GM10847 (cell line): Measurements from ENCODE around the gene GON4L.

Experiments
- POLR2A ChIP-seq: IDR thresholded peaks from 2 replicates; pipeline ENCODE4 v1.6.1; 2011; ENCODE audit not compliant: insufficient read length; ENCODE audit errors: extremely low read depth

GON4L gene

DNA sequence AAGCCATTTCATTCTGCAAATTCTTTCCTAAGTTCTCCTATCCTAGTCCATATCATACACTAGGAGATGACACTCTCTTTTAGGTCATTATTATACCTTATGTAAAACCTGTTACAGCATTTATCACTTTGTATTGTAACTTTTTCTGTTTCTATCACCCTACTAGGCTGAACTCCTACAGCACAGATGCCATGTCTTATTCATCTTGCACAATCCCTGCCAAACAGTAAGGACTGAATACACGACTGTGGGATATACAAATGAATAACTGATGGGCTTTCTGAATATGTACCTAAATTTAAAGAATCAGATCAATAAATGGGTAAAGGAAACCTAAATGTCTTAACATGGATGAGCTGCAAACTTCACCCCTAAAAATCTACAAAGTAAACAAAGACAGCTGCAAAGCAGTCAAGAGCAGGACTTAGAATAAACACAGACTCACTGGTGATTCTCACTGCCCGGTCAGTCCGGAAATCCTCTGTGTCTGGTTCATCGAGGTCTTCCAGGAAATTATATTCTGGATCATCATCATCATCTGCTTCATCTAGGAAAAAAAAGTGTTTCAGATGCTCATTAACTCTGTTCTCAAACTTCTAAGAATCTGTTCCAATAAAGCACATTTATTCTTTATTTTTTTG, 62.3 kb downstream of the GON4L start:
- TF ChIP-seq POLR2A, result no peak

DNA sequence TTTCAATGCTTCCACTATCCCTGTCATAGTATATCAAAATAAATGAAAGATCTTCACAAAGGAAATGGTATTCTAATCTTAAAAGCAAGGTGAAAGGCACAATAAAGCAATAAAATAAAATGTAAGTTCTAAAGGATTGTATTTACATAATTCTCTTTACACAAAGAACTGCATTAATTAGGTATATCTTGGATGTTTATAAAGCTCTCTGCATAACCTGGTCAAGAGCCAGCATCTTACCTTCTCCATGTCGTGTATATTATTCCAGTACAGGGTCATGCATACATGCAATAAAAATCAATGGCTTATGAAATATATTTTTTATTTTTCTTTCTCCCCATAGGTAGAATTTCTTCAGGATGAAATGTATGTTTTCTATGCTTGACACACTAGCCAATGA, 63.8 kb downstream of the GON4L start:
- no peak for TF ChIP-seq POLR2A

DNA sequence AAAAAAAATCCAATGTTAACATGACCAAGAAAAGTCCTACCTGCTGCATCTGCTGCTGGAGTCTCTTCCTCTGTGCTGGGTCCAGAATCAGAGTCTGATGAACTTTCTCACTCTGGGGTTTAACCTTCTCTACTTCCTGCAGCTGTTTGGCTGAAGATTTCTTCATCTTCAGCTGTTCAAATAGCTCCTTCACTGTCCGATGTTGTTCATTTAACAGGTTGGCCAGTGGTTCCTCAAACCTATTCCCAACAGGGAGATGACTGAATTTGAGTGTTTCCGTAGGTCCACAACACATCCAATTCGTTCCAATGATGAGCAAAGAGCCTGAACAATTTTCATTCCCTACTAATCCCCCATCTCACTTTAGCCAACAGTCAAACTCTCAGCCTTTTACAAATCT, 79.4 kb downstream of the GON4L start:
- no peak for TF ChIP-seq POLR2A

DNA sequence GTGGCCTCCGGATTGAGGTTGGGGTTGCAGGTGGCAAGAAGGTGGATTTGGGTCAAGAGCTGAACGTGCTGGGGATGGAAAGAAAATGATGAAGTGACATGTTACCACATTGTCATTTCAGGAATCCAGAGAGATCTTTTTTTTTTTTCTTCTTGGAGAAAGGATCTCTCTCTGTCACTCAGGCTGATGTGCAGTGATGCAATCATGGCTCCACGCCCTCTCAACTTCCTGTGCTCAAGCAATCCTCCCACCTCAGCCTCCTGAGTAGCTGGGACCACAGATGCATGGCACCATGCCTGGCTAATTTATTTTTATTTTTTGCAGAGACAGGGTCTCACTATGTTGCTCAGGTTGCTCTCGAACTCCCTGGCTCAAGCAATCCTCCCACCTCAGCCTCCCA, 80.6 kb downstream of the GON4L start:
- TF ChIP-seq POLR2A, result no peak

DNA sequence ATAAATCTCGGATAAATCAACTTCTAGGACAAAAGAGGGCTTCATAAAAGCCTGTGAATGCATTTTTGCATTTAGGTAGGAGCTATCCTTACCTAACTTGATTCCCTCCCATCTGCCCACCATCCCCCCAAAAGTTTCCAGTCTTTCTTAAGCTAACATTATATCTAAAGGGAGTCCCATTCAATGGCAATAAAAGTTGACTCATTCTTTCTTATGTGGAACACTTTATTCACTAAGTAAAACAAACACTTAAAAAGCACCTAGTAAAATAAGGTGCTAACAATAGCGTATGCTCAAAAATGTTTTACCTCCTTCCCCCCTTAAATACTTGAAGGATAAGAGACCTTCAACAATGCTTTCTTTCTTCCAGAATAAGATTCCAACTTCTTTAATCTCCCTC, 83.8 kb downstream of the GON4L start:
- no peak for TF ChIP-seq POLR2A

DNA sequence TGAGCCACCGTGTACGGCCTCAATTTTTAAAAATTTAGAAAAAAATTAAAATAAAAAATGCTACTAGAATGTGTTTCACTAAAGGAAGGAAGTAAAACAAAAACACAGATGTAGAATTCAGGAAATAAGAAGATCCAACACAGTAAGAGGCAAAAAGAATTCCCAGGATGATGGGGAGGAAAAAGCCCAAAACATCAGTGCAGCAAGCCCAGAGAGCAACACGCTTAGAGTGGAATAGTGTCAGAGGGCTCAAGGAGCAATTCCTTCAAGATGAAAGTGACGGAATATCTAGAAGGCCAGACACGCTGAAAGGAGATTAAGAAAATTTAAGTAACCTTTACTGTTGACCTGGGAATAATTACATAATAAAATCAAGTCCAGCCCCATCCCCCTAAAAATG, 87.8 kb downstream of the GON4L start:
- TF ChIP-seq POLR2A, result no peak

DNA sequence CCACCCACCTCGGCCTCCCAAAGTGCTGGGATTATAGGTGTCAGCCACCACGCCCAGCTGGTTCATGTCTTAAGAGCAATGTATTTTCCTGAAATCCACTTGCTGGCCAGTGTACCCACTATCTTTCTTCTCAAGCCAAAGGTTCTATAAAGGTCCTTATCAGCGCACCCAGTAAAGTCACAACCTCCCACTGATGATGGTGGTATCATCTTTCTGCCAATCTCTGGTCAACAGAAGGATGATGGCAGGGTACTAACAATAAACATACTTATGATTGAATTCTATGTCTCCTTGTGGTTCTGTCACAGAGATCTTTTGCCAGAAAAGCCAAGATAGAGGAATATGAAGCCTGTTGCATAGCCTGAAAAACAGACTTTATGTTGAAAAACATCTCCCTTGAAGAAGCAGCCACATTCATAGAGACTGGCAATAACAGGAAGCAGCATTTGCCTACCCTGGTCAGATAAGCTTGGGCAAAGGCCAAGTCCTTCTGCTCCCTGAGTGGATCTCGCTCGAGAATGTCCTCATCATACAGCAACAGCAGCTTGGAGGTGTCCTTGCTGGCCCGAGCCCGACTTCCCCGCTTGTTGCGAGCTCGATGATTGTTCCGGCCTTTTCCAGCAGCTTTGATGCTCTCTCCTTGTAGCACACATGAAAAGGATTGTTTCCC, 95.1 kb downstream of the GON4L start:
- no peak for TF ChIP-seq POLR2A

DNA sequence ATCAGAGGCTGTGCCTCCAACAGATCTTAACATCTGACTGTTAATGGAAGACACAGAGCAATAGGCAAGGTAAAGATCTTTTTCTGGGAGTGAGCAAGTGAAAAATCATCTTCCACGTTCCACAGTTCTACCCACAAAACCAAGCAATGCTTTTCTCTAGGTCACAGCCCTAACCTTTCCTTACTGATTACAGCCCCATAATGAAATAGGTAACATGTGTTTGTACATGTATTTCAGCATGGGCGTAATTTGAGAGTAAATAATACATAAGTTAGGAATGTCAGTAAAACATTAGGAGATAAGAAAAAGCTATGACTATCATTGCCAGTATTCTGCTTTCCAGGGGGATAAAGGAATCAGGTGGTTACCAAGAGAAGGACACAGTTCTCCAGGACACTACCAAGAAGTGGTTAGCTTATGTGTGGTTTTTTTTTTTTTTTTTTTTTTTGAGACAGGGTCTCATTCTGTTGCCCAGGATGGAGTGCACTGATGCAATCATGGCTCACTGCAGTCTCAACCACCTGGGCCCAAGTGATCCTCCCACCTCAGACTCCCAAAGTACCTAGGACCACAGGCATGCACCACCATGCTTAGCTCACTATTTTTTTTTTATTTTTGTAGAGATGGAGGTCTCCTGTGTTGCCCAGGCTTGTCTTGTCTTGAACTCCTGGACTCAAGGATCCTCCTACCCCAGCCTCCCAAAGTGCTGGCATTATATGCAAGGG, 96.1 kb downstream of the GON4L start:
- TF ChIP-seq POLR2A, result no peak

DNA sequence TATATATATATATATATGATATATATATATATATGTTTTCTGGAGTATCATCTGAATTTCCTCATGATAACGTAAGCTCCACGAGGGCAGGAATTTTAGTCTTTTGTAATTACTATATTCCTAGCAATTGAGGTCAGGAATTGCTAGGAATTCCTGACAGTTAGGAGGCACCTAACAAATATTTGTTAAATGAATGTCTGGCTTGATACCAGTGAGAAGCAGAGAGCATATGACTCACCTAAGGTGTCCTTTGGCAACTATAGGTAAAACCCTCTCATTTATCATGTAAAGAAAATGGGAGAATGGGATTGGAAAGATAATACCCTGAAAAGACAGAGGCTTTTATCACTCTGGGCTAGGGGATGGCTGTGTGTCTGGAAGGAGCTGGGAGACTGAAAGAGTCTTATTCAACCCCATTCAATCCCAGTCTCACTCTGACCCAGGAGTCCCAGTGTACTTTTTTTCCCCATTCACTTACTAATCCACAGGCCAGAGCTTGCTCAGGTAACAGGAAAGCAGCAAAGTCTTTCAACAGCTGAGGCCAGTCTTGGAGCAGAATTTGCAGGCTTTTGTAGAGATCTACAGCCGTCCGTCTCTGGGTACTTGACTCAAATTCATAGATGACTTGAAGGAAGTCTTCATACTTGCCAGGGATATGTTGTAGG, 96.9 kb downstream of the GON4L start:
- no peak for TF ChIP-seq POLR2A

DNA sequence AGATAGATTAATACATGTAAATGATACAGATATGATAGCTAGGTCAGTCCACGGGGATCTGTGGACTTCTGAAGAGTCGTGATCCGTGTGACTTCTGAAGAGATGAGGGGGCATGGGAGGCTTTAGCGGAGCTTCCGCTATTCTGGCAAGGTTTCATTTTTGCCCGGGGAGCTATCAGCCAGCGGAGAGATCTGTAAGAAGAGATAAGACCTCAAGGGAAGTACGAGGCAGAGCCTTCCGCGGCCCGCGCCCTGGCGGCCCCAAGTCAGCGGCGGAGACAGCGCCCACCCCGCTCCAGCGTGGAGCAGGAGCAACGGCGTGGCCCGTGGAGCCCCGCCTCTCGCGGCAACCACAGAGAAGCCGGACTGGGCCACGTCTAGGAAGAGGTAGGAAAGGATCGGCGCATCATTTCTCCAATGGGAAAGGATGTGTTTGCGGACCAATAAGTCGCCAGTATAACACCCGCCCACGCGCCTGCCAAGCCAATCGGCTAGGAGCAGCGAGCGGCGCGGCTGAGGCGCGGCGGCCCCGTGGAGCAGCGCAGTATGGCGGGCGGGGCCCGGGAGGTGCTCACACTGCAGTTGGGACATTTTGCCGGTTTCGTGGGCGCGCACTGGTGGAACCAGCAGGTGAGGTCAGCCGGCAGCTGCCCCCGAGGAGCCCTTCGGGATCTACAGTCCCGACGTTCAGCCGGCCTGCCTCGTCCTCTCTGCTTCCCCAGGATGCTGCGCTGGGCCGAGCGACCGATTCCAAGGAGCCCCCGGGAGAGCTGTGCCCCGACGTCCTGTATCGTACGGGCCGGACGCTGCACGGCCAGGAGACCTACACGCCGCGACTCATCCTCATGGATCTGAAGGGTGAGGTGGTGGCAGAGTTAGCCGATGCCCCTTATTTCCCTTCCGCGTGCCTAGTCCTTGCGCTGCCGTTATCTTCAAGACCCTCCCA, 111.5 kb downstream of the GON4L start:
- TF ChIP-seq POLR2A, result peak; percentile 69

DNA sequence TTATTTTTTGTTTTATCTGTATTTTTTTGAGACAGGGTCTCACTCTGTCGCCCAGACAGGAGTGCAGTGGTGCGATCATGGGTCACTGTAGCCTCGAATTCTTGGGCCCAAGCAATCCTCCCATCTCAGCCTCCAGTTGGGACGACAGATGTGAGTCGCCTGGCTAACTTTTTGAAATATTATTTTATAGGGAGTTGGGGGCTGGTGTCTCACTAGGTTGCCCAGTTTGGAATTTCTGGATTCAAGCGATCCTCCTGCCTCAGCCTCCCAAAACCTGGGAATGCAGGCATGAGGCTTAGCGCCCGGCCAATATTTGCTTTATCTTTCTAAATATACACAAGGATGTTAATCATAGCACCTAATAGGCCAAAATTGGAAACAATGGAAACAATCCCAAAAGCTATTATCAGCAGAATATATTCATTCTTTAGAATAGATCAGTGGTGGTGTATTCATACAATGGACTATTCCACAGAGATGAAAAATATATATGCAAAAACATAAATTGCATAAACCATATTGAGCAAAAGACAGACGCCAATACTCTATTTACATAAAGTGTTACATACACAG, 112.2 kb downstream of the GON4L start:
- TF ChIP-seq POLR2A, result no peak

DNA sequence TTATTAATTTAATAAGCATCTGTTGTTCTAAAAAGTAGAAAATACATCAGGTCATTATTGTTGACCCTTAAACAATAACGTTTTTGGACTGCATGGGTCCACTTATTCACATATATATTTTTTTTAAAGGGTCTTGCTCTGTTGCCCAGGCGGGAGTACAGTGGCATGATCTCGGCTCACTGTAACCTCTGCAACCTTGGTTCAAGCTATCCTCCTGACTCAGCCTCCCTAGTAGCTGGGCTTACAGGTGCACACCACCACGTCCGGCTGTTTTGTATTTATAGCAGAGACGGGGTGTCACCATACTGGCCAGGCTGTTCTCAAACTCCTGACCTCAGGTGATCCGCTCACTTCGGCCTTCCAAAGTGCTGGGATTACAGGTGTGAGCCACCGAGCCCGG, 115.1 kb downstream of the GON4L start:
- no peak for TF ChIP-seq POLR2A

DNA sequence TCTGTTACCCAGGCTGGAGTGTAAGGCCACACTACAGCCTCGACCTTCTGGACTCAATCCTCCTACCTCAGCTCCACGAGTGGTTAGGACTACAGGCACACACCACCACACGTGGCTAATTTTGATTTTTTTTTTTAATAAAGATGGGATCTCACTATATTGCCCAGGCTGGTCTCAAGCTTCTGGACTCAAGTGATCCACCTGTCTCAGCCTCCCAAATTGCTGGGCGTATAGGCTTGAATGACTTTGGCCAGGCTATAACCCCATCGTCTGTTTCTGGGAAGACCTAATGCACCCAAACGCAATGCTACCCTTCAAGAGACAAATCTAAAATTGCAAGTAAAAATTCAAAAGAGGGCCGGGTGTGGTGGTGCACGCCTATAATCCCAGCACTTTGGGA, 116.0 kb downstream of the GON4L start:
- no peak for TF ChIP-seq POLR2A
